Activated effector memory CD4-positive, alpha-beta T cell treated with Interleukin-2 at 50 U/mL for 16 hours (primary cell): ENCODE data around the gene OR4N5.
"Not testable (repeated sequence)": the region's sequence is repeated elsewhere in the genome, so short reads cannot be mapped to it uniquely, and the experiment has no call there.

Experiments
- DNase-seq: peaks from one replicate; pipeline ENCODE4 v3.0.0-alpha.2; 2020

The OR4N5 gene

DNA sequence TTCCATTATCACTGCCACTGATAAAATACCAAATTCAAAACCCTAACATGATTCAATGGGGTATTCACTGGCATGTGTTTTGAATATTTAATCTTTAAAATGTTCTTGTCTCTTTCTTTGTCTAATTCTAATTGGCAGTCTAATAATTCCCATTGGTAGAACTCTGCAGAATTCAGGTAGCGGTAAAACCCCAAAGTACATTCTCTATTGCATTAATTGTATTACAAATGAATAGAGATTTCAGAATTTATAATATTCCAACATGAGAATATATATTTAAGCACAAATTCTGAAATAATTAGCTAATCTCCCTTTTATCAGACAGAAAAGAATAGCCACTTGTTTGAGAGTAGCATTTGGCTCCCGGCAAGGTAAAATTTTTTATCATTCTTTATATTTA is at the start of gene OR4N5:
Gene OR4N5 (plus strand): TSS at position 301 of the 400 bp plus-strand sequence. CDS start 4,916 bp downstream, outside the sequence.
- DNase-seq: no peak

GRCh38 chr14:20092050-20092449 is 46.6 kb upstream of the OR4N5 start:
- DNase-seq: no peak

DNA sequence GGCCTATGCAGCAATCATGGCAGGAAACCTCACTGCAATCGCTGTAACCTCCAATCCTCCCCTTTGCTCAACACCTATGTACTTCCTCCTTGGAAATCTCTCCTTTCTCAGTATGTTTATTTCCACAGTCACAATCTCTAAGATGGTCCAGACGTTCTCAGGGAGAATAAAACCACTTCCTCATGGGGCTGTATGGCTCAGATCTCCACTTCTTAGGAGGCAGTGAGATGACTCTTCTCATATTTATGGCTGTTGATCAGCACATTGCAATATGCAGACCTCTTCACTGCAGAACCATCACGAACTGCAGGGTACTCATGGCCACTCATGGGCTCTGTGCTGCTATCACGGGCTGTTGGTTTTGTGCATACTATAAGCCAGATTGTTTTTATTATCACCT is 45.2 kb upstream of the OR4N5 start:
- no peak for DNase-seq

DNA sequence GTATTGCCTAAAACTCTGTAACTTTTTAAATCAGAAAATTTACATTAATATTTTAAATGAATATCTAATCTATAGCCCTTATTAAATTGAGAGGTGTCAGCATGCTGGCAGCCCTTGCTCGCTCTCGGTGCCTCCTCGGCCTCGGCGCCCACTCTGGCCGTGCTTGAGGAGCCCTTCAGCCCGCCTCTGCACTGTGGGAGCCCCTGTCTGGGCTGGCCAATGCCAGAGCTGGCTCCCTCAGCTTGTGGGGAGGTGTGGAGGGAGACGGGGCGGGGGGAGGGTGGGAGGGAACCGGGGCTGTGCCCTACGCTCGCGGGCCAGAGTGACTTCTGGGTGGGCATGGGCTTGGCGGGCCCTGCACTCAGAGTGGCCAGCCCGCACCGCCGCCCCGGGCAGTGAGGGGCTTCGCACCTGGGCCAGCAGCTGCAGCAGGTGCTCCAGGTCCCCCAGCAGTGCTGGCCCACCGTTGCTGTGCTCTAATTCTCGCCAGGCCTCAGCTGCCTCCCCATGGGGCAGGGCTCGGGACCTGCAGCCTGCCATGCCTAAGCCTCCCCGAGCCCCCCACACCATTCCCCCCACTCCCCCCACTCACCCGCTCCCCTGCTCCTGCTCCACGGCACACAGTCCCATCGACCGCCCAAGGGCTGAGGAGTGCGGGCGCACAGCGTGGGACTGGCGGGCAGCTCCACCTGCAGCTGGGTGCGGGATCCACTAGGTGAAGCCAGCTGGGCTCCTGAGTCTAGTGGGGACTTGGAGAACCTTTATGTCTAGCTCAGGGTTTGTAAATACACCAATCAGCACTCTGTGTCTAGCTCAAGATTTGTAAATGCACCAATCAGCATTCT is 39.5 kb upstream of the OR4N5 start:
- DNase-seq: not testable (repeated sequence)

DNA sequence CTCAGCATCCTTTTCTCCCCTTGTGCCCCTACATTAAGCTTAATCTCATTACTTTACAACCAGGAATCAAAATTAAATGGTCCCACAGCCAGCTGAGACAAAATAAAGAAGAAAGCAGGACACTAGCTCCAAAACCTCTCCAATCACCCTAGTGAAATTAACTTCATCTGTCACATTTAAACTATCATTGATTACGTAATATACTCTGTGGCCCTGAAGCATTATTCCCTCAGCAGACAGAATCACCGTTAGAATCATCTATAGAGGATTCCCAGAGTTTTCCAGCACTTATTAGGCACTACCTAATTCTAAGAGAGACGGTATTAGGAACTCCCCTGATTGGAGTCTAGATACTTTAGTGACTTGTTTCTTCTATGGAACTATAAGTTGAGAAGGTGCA is 28.2 kb upstream of the OR4N5 start, which contains the start of gene OR4K17:
Gene OR4K17 (plus strand): TSS at position 302 of the 400 bp plus-strand sequence. CDS start 6,761 bp downstream, outside the sequence.
- DNase-seq: no peak

- no peak for DNase-seq
Observed at GRCh38 chr14:20112321-20112720, 26.3 kb upstream of the OR4N5 start.

- DNase-seq: no peak
Observed at GRCh38 chr14:20116748-20117147, 21.9 kb upstream of the OR4N5 start.

DNA sequence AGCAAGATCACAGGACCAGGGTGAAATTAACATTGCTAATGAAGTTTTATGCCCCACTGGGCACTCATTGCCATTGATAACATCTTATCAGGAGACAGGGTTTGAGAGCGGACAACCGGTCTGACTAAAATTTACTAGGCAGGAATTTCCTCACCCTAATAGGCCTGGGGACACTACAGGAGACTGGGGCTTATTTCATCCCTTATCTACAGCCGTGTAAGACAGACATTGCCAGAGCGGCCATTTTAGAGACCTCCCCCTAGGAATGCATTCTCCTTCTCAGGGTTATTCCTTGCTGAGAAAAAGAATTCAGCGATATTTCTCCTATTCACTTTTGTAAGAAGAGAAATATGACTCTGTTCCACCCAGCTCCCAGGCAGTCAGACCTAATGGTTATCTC is 19.8 kb upstream of the OR4N5 start:
- DNase-seq: no peak

DNA sequence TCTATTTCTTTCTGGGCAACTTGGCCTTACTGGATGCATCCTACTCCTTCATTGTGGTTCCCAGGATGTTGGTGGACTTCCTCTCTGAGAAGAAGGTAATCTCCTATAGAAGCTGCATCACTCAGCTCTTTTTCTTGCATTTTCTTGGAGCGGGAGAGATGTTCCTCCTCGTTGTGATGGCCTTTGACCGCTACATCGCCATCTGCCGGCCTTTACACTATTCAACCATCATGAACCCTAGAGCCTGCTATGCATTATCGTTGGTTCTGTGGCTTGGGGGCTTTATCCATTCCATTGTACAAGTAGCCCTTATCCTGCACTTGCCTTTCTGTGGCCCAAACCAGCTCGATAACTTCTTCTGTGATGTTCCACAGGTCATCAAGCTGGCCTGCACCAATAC is 5.3 kb downstream of the OR4N5 start:
- no peak for DNase-seq

DNA sequence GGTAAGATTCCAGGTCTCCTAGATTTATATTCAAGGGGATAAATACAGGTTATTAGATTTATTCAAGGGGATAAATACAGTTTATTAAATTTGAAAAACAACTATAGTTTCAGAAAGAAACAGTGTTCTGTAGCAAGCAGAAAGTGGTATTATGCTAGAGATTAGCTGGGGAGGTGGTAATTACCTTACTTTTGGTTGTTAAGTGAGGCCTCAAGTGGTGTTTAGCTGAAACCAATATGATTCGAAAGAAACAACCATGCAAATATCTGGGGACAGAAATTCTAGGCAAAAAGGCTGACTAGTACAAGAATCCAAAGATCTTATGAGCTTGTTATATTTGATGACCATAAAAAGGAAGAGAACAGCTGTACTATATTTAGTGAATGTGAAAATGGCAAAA is 6.2 kb downstream of the OR4N5 start:
- no peak for DNase-seq

- no peak for DNase-seq
Observed at GRCh38 chr14:20164462-20164861, 25.8 kb downstream of the OR4N5 start.

DNA sequence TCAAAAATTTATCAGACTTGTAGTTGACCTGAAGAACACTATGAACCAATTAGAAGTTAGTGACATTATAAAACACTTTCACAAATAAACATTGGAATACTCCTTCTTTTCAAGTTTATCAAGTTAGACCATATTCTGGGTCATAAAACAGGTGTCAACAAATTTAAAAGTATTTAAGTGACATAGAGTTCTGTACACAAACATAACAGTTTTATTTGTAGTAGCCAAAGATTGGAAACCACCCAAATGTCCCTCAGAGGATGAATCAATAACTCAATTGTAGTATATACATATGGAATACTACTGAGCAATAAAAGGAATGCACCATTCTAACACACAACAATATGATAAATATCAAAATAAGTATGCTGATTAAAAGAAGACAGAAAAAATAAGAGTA is 28.5 kb downstream of the OR4N5 start:
- no peak for DNase-seq

GRCh38 chr14:20169852-20170251 is 31.2 kb downstream of the OR4N5 start:
- DNase-seq: not testable (repeated sequence)

DNA sequence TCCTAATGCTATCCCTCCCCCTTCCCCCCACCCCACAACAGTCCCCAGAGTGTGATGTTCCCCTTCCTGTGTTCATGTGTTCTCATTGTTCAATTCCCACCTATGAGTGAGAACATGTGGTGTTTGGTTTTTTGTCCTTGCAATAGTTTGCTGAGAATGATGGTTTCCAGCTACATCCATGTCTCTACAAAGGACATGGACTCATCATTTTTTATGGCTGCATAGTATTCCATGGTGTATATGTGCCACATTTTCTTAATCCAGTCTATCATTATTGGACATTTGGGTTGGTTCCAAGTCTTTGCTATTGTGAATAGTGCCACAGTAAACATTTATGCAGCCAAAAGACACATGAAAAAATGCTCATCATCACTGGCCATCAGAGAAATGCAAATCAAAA is 35.6 kb downstream of the OR4N5 start:
- not testable (repeated sequence) for DNase-seq

DNA sequence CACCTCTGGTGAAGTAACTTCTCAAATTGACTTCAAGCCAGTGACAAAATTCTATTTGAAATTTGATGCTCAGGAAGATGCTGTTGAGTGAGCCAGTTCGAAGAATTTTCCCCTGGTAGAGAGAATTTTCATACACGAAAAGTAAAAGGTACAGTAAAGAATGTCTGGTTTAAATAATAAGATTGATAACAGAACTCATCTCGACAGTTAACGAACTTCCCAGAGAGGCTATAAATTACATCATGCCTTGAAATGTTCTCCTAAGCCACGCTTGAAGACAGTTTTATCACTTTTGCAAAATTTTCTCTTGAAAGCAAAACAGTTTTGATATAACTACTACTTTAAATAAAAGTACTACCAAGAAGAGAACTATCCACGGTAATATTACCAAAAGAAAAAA is 37.7 kb downstream of the OR4N5 start:
- no peak for DNase-seq

DNA sequence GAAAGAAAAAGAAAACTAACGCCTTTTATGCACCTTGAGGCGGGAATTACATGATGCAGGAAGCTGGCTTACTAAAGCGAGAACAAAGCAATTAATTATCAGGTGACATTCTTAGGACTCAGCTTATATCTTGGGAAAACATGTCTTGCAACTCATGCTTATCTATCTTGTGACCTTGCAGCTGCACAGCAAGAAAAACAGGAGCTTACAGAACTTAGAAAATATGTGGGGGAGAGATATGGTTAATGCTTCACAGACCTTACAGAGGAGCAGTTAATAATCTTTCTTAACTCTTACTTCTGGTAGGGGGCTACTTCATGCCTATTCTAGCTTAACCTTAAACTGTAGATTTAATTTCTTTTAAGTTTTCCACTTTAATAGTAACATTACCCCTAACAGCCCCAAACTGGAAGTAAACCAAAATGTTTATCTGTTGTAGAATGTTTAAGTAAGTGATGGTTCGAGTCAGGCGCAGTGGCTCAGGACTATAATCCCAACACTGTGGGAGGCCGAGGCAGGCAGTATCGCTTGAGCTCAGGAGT is 38.9 kb downstream of the OR4N5 start:
- no peak for DNase-seq

DNA sequence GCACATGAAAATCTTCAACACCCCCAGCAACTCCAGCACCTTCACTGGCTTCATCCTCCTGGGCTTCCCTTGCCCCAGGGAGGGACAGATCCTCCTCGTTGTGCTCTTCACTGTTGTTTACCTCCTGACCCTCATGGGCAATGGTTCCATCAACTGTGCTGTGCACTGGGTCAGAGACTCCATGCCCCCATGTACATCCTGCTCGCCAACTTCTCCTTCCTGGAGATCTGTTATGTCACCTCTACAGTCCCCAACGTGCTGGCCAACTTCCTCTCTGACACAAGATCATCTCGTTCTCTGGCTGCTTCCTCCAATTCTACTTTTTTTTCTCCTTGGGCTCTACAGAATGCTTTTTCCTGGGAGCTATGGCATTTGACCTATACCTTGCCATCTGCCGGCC is 40.6 kb downstream of the OR4N5 start:
- DNase-seq: no peak

DNA sequence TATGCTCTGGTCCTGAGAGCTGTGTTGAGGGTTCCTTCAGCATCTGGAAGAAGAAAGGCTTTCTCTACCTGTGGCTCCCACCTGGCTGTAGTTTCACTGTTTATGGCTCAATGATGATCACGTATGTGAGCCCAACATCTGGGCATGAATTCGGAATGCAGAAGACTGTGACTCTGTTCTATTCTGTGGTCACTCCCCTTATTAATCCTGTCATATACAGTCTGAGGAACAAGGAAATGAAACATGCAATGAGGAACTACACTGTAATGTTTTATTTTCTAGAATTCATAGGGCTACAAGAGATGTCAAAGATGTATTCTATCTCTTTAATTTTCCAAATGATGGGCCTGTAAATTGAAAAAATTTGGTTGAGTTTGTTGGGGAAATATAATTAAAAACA is 41.3 kb downstream of the OR4N5 start:
- no peak for DNase-seq

DNA sequence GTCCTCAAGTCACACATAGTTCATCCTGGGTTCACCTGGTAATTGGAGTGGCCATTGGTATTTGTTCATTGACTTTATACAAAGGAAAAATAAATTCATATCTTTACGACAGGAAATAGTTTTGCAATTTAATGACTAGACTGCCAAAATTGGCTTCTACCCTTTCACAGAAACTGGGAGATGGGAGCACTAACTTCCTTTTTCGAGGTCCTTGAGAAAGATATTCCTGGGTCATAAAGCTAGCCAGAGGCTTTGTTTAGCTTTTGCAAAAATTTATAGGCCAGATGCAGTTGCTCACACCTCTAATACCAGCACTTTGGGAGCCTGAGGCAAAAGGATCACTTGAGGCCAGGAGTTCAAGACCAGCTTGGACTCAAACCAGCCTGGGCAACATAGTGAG is 41.9 kb downstream of the OR4N5 start:
- DNase-seq: no peak

GRCh38 chr14:20184181-20184580 is 45.6 kb downstream of the OR4N5 start:
- DNase-seq: no peak

GRCh38 chr14:20190596-20190995 is 52.0 kb downstream of the OR4N5 start, which contains the start of gene OR11G2:
Gene OR11G2, plus strand, starts transcription at chr14:20190896. Its CDS starts 6,542 bp downstream, at chr14:20197438.
- no peak for DNase-seq

GRCh38 chr14:20191396-20191795 is 52.8 kb downstream of the OR4N5 start:
- no peak for DNase-seq

DNA sequence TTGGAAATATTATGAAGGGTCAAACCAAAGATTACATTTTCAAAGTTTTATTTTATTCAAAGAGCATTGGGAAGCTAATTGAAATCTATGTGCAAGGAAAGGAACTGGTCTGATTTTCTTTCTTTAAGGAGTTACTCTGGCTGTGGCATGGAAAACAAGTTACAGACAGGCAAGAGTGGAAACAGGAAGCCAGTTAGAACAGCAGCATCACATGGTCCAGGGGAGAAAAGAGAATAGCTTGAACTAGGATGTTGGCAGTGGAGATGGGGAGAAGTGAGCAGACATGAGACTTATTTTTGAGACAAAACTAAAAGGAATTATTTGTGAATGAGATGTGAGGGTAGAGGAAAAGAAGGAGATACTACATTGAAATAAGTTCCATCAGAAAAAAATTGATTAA is 55.5 kb downstream of the OR4N5 start:
- no peak for DNase-seq
